Measurements from ENCODE around the gene ATAD1.

Gene ATAD1

GRCh38 chr10:87702260-87702972, 115.6 kb downstream of the ATAD1 start:
- no peak for TF ChIP-seq CTCF (conservative IDR thresholded peaks at IDR 0.05; ENCODE audit: low read depth, low read length)
- no peak overlapping the region for H3K4me3 ChIP-seq (ENCODE audit: low read depth, low read length)
- no peak for DNase-seq (ENCODE audit: low read depth)

Measured in choroid plexus epithelial cell (primary cell).